Stimulated activated CD4-positive, alpha-beta T cell treated with anti-CD3 and anti-CD28 coated beads, TNF-alpha, amount 100 ng/mL, for 48 hours (primary cell): Measurements from ENCODE around the gene ELOVL5.
"Not testable (repeated sequence)": the region's sequence is repeated elsewhere in the genome, so short reads cannot be mapped to it uniquely, and the experiment has no call there.

Experiments
- DNase-seq, 3 donors: peaks; one replicate each; pipeline ENCODE4 v3.0.0-alpha.2; 2020; ENCODE audit warnings: low read depth in 3 of 3

ELOVL5 gene

GRCh38 chr6:53328375-53328774 lies 20.4 kb downstream of the ELOVL5 start:
- DNase-seq, result no peak

GRCh38 chr6:53327017-53327395 lies 21.7 kb downstream of the ELOVL5 start:
- DNase-seq, result no peak

- no peak for DNase-seq
Observed at GRCh38 chr6:53326372-53327016, 22.3 kb downstream of the ELOVL5 start.

GRCh38 chr6:53325785-53326184 lies 23.0 kb downstream of the ELOVL5 start:
- DNase-seq, result no peak

GRCh38 chr6:53322188-53323029 lies 26.3 kb downstream of the ELOVL5 start:
- no peak for DNase-seq

- no peak for DNase-seq
Observed at GRCh38 chr6:53321701-53322100, 27.0 kb downstream of the ELOVL5 start.

- DNase-seq, result no peak
Observed at GRCh38 chr6:53320964-53321363, 27.8 kb downstream of the ELOVL5 start.

GRCh38 chr6:53318429-53318828 lies 30.3 kb downstream of the ELOVL5 start:
- no peak for DNase-seq

- no peak for DNase-seq
Observed at GRCh38 chr6:53317861-53318260, 30.9 kb downstream of the ELOVL5 start.

- DNase-seq, result not testable (repeated sequence)
Observed at GRCh38 chr6:53317299-53317698, 31.5 kb downstream of the ELOVL5 start.

- DNase-seq, result no peak
Observed at GRCh38 chr6:53316142-53316541, 32.6 kb downstream of the ELOVL5 start.

GRCh38 chr6:53315086-53315724 lies 33.5 kb downstream of the ELOVL5 start:
- no peak for DNase-seq

- no peak for DNase-seq
Observed at GRCh38 chr6:53313784-53314400, 34.9 kb downstream of the ELOVL5 start.

- DNase-seq, result no peak
Observed at GRCh38 chr6:53312355-53312754, 36.4 kb downstream of the ELOVL5 start.

- no peak for DNase-seq
Observed at GRCh38 chr6:53311586-53311935, 37.2 kb downstream of the ELOVL5 start.

GRCh38 chr6:53310771-53311585 lies 37.8 kb downstream of the ELOVL5 start:
- DNase-seq, result no peak

GRCh38 chr6:53309901-53310300 lies 38.8 kb downstream of the ELOVL5 start:
- no peak for DNase-seq

- DNase-seq, result no peak
Observed at GRCh38 chr6:53309059-53309900, 39.5 kb downstream of the ELOVL5 start.

- DNase-seq, result peak in 1 of 3 donors; percentile 16
Observed at GRCh38 chr6:53306819-53307347, 41.9 kb downstream of the ELOVL5 start.

- DNase-seq, result not testable (repeated sequence)
Observed at GRCh38 chr6:53306217-53306616, 42.5 kb downstream of the ELOVL5 start.
